Non-pigmented ciliary epithelial cell (primary cell): Measurements from ENCODE around the gene ANKRD16.
"Not testable (repeated sequence)": the region's sequence is repeated elsewhere in the genome, so short reads cannot be mapped to it uniquely, and the experiment has no call there.

Source experiments
- DNase-seq: peaks from one replicate; pipeline ENCODE4 v3.0.0-alpha.2; 2010; ENCODE audit warnings: low read depth

Gene ANKRD16

GRCh38 chr10:5889624-5890451 lies at the start of gene ANKRD16, which contains the start of gene FBH1:
Gene ANKRD16 (minus strand): TSS chr10:5889893. CDS start chr10:5889354, 539 bp downstream.
Gene FBH1 (plus strand): TSS chr10:5890243. CDS start chr10:5890346, 103 bp downstream.
- peak; percentile 92 for DNase-seq

- DNase-seq = no peak
These were observed 48.6 kb upstream of the ANKRD16 start for GRCh38 chr10:5938291-5938690.

GRCh38 chr10:5937016-5937415 lies 47.3 kb upstream of the ANKRD16 start:
- DNase-seq = no peak

- no peak for DNase-seq
These were observed 45.9 kb upstream of the ANKRD16 start for GRCh38 chr10:5935628-5936027.

GRCh38 chr10:5933909-5934546 lies 44.3 kb upstream of the ANKRD16 start:
- DNase-seq = no peak

GRCh38 chr10:5932345-5932744 lies 42.7 kb upstream of the ANKRD16 start:
- no peak for DNase-seq

GRCh38 chr10:5930272-5930671 lies 40.6 kb upstream of the ANKRD16 start:
- DNase-seq = no peak

- no peak for DNase-seq
These were observed 39.7 kb upstream of the ANKRD16 start for GRCh38 chr10:5929442-5929841.

GRCh38 chr10:5927306-5927705 lies 37.6 kb upstream of the ANKRD16 start:
- DNase-seq = peak; percentile 30

- no peak for DNase-seq
These were observed 35.2 kb upstream of the ANKRD16 start for GRCh38 chr10:5924889-5925288.

GRCh38 chr10:5921746-5922145 lies 32.1 kb upstream of the ANKRD16 start:
- DNase-seq = no peak

- DNase-seq = no peak
These were observed 29.9 kb upstream of the ANKRD16 start for GRCh38 chr10:5919568-5919967.

GRCh38 chr10:5918763-5919162 lies 29.1 kb upstream of the ANKRD16 start:
- no peak for DNase-seq

GRCh38 chr10:5917305-5917704 lies 27.6 kb upstream of the ANKRD16 start:
- DNase-seq = no peak

GRCh38 chr10:5915451-5915850 lies 25.8 kb upstream of the ANKRD16 start:
- DNase-seq = no peak

GRCh38 chr10:5913736-5914135 lies 24.0 kb upstream of the ANKRD16 start:
- DNase-seq = no peak

GRCh38 chr10:5911670-5912069 lies 22.0 kb upstream of the ANKRD16 start:
- DNase-seq = no peak

- DNase-seq = no peak
These were observed 20.8 kb upstream of the ANKRD16 start for GRCh38 chr10:5910323-5911100.

- not testable (repeated sequence) for DNase-seq
These were observed 19.0 kb upstream of the ANKRD16 start for GRCh38 chr10:5908676-5909075.

GRCh38 chr10:5906651-5907050 lies 17.0 kb upstream of the ANKRD16 start:
- DNase-seq = no peak

- no peak for DNase-seq
These were observed 16.3 kb upstream of the ANKRD16 start for GRCh38 chr10:5905854-5906507.

- DNase-seq = no peak
These were observed 14.5 kb upstream of the ANKRD16 start for GRCh38 chr10:5904227-5904626.
